Stimulated activated naive CD8-positive, alpha-beta T cell treated with anti-CD3 and anti-CD28 coated beads, Interleukin-15, Interleukin-2, amounts not matched to agents 100 U/mL and 50 U/mL, for 24 hours (primary cell): ENCODE results near the gene MALL.
A peak's percentile ranks its signal among the peaks of the same experiment; 100 is the strongest.
"Not testable (repeated sequence)": the region's sequence is repeated elsewhere in the genome, so short reads cannot be mapped to it uniquely, and the experiment has no call there.

ENCODE experiments used
- ATAC-seq: fragments of 150-1000 bp; cut with Tn5 transposase; one replicate; pipeline ENCODE4 v1.10.0; 2021
- DNase-seq: peaks from one replicate; pipeline ENCODE4 v3.0.0; 2021

Gene MALL

GRCh38 chr2:110120171-110121051 lies 4.8 kb upstream of the MALL start:
- ATAC-seq, result no peak
- no peak for DNase-seq

- ATAC-seq, result no peak
- no peak for DNase-seq
These were observed 550 bp upstream of the MALL start for GRCh38 chr2:110116033-110116710.

- DNase-seq (no peak), ATAC-seq (no peak)
These were observed 779 bp downstream of the MALL start for GRCh38 chr2:110114831-110115255.

GRCh38 chr2:110113961-110114591 lies 1.5 kb downstream of the MALL start:
- ATAC-seq (peak; percentile 38), DNase-seq (no peak)

- DNase-seq, ATAC-seq: not testable (repeated sequence)
These were observed 7.3 kb downstream of the MALL start for GRCh38 chr2:110108291-110108690.

GRCh38 chr2:110107092-110108079 lies 8.2 kb downstream of the MALL start:
- no peak for DNase-seq
- ATAC-seq, result no peak

GRCh38 chr2:110106642-110107041 lies 9.0 kb downstream of the MALL start:
- no peak for ATAC-seq
- DNase-seq, result no peak

GRCh38 chr2:110105608-110106467 lies 9.8 kb downstream of the MALL start:
- DNase-seq (no peak), ATAC-seq (peak; percentile 38)

GRCh38 chr2:110105183-110105582 lies 10.4 kb downstream of the MALL start:
- no peak for ATAC-seq
- no peak for DNase-seq

GRCh38 chr2:110104025-110104771 lies 11.4 kb downstream of the MALL start:
- DNase-seq (no peak), ATAC-seq (no peak)

GRCh38 chr2:110103061-110103961 lies 12.3 kb downstream of the MALL start:
- DNase-seq, result no peak
- no peak for ATAC-seq

GRCh38 chr2:110101901-110102803 lies 13.5 kb downstream of the MALL start:
- DNase-seq (no peak), ATAC-seq (no peak)

GRCh38 chr2:110101280-110101844 lies 14.3 kb downstream of the MALL start:
- ATAC-seq (peak; percentile 25), DNase-seq (peak; percentile 20)

GRCh38 chr2:110100880-110101279 lies 14.7 kb downstream of the MALL start:
- DNase-seq, result not testable (repeated sequence)
- peak; percentile 11 for ATAC-seq

GRCh38 chr2:110100480-110100879 lies 15.1 kb downstream of the MALL start:
- DNase-seq, result no peak
- ATAC-seq, result no peak

GRCh38 chr2:110099471-110100225 lies 16.0 kb downstream of the MALL start:
- DNase-seq, result no peak
- no peak for ATAC-seq

- ATAC-seq, result no peak
- DNase-seq, result no peak
These were observed 16.6 kb downstream of the MALL start for GRCh38 chr2:110099038-110099425.
